Stimulated activated CD4-positive, alpha-beta T cell treated with anti-CD3 and anti-CD28 coated beads, Interleukin-12 subunit alpha, Interleukin-12 subunit beta, amount 100 ng/mL, for 24 hours (primary cell): ENCODE results near the gene COPS3.
A peak's percentile ranks its signal among the peaks of the same experiment; 100 is the strongest.

Experiments used
- DNase-seq, 2 experiments: peaks; one replicate each; pipeline ENCODE4 v3.0.0-alpha.2; 2020; ENCODE audit warnings: low read depth in 2 of 2

Gene COPS3

GRCh38 chr17:17241656-17242055 is 39.4 kb downstream of the COPS3 start:
- no peak for DNase-seq

DNA sequence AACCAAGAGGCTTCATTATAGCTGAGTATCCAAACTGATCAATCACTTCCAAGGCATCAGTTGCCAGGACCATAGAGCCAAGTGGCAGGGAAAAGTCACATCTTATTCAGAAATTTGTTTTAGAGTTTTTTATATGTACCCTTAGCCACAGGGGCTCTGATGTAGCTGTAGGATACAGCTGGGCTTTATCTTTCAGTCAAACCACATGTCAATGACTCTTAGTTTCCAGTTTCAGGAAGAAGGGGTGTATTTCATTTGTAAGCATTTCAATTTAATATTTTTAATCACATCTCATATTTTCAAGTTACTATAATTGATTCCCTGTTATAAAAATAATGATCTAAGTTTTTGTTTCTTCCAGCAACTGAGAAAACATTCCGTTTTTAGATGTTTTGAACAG is 41.2 kb downstream of the COPS3 start:
- DNase-seq, result no peak

GRCh38 chr17:17237026-17237799 is 43.8 kb downstream of the COPS3 start, which contains the start of gene FLCN:
TSS of gene FLCN (minus strand) at chr17:17237168. CDS start at chr17:17228137, 9,031 bp downstream.
- DNase-seq, result peak; percentile 79 to 86

- DNase-seq, result no peak
Observed at GRCh38 chr17:17236295-17237025, 44.6 kb downstream of the COPS3 start.

DNA sequence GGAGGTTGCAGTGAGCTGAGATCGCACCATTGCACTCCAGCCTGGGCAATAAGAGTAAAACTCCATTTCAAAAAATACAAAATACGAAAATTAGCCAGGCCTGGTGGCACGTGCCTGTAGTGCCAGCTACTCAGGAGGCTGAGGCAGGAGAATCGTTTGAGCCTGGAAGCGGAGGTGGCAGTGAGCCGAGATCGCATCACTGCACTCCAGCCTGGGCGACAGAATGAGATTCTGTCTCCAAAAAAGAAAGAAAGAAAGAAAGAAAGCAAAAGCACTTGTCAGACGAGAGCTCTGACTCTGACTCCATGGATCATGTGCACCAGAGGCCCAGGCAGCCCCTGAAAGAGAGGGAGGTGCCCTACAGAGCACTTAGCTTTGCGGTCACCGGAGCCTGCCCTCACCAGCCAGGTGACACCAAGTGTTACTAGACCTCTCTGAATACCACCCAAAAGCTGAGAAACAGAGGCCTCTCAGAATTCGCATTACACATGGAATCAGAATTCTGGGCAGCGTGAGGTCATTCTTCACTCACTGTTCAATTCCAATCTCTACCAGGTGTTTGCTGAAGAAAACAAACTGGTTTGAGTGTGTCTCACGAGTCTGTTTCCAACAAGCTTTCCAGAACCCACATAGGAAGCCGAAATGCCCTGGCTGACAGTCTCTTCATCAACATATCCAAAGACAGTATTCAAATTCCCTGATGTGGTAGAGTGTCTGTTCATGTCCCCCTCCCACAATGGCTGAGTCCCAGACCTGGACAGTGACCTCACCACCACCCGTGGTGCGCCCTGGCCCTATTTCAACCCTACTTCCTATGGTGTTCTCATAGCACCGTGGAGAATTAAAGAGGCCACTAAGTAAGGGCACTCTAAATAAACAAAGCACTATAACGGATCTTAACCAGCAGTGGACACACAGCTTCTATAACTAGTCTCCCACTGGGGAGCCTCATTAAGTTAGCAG is 45.6 kb downstream of the COPS3 start:
- no peak for DNase-seq

GRCh38 chr17:17232303-17232621 is 48.8 kb downstream of the COPS3 start:
- DNase-seq, result no peak

DNA sequence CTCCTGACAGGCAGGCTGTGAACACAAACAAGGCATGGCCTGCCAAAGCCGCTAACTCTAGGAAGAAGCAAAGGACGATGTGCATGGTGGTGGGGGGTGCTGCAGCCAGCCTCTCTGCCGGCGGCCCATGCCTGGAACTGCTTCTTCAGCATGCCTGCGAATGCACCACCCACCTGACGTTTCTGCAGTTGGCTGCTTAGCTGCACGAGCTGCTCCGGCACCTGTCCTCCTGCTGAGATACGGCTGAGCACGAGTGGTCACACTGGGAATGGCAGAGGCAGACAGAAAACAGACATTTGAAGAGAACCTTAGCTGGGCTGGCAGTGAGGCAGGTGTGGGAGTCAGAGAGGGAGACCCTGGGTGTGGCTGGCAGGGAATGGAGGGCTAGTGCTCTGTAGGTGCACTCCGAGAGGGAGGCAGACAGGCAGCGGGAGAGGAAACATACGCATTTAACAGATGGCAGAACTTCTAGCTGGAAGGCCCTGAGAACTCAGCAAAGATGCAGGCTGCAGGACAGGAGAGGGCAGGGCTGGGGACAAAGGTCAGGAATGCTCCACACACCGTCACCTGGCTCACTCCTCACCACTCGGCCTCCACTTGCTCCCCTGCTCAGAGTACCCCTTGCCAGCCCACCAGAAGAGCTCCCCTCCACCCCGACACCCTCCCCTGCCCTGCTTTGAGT is 49.3 kb downstream of the COPS3 start:
- DNase-seq, result no peak

- DNase-seq, result no peak
Observed at GRCh38 chr17:17229416-17230384, 51.3 kb downstream of the COPS3 start.

- DNase-seq, result no peak
Observed at GRCh38 chr17:17228521-17229279, 52.3 kb downstream of the COPS3 start.

- no peak for DNase-seq
Observed at GRCh38 chr17:17227608-17228520, 53.2 kb downstream of the COPS3 start.

DNA sequence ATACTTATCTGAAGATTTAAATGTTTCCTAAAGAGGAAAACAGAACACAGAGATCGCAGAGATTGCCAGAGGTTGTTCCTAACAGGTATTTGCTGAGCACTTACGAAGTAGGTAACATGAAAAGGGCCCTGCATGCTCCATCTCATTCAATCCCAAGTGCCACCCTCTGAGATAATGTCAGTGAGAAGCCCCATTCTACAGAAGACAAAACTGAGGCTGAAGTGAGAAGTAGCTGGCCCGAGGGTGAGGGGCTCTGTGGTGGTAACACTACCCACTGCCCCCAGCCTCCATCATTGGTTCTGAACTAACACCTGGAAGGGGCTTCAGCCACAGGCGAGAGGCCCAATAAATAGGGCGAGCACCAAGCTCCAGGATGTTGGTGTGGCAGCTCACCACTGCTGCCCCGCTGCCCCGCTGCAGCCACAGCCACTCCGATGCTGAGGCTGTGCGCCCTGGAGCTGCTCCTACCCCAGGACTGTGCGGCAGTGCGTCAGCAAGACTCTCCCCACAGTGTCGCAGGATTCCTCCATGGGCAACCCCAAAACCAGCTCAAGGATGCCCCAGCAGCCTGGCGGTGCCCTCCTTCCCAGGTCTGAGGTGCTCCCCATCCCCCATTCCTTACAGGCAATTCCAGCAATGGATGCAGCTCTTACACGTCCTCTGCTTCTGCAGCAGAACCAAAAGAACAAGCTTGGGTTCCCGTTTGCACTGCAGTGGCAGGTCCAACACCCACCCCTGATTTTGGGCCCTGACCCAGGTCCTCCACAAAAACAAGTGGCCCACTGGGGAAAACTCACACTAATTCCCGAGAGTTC is 54.4 kb downstream of the COPS3 start:
- DNase-seq, result no peak

DNA sequence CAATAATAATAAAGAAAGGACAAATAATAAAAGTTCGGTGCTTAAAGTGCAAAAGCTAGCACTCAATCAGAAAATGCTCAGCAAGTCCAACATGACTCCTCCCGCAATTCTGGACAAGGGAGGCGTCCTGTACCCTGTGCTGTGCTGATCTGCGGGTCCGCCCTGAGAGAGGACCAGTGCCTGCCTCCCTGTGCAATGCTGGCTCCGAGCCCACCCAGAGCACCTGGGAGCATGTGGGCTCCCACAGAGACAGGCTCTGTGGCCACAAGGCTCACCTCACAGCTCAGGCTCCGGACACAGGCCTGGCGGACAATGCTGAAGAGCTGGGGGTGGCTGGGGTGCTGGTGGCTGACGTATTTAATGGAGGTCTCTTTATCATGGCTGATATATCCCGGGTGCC is 55.1 kb downstream of the COPS3 start:
- DNase-seq, result no peak

DNA sequence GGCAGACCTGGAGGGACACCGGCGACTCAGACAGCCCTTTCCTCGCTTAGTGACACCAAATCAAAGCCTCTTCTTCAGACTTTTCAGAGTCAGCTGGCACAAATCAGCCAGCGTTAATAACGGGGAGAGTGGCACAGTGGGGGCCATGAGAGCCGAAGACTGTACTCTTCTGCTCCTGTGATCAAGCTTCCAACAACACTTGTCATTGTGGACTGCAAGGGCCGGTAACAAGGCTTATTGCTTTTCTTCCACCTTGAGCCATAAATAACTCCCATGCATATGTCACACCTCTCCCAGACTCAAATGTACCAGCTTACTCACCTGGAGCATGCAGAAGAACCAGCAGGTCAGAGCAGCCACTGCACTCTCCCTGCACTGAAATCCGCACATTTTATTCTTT is 56.9 kb downstream of the COPS3 start:
- DNase-seq, result no peak

- no peak for DNase-seq
Observed at GRCh38 chr17:17223736-17224135, 57.3 kb downstream of the COPS3 start.

DNA sequence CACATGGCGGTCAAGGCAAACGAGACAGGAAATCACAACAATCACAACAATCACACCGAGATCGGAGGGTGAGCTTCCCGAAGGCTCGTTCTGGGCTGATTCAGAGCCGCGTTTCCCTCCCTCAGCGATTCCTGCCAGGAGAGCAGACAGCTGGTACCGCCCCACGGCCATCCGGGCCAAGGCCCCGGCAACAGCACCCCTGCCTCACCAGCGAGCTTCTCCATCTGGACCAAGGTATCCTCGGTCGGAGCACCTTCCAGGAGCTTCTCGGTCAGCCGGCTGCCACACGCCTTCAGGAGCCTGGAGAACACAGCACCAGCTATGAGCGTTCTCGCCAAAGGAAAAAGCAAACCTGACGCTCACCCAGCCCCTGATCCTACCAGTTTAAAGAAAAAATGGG is 59.7 kb downstream of the COPS3 start:
- DNase-seq, result no peak

- no peak for DNase-seq
Observed at GRCh38 chr17:17220529-17220928, 60.5 kb downstream of the COPS3 start.

GRCh38 chr17:17217995-17218394 is 63.1 kb downstream of the COPS3 start:
- no peak for DNase-seq

- no peak for DNase-seq
Observed at GRCh38 chr17:17216776-17217175, 64.3 kb downstream of the COPS3 start.
